Measurements from ENCODE around the gene EPHX1. TPM values are rescaled to one million over a fixed set of nuclear protein-coding genes. Genes with fewer than 3 reads are reported as not detected.

EPHX1 gene
- total RNA-seq, 2 donors from 2014 or later, result 57.7 to 66.0 TPM

DNA sequence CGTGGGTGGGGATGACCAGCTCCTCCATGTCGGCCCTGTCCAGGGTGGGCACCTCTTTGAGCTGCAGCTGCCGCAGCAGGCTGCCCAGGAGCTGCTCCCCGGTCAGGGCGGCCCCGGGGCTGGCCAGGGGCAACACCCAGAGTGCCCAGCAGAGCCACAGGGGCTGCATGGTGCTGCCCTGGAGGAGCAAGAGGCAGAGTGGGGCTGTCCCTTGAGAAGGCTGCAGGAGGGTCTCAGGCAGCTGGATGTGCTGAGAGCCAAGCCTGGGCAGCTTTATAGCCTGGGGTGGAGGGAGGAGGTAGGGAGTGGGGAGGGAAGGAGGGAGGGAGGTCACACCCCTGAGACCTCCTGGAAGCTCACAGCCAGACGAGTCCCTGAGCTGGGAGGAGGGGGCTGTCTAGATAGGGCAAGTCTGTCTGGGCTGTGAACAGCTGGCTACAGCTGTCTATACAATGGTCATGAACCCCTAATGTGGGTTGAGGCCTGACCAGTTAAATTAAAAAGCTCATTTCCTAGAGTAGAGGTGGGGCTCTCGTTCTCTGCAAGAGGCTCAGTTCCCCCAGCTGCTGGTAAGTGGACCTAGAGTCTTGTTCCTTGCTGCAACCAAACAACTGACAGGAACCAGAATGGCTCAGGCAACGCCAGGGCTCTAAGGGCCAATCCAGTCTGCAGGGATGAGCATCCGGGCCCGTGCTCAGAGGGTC, 79.1 kb downstream of the EPHX1 start, which contains the start of gene LEFTY1:
TSS of gene LEFTY1 (minus strand) at position 249 of the 704 bp plus-strand sequence. CDS start at position 169, 80 bp downstream.
- DNase-seq (ENCODE audit: low spot score), result no peak

DNA sequence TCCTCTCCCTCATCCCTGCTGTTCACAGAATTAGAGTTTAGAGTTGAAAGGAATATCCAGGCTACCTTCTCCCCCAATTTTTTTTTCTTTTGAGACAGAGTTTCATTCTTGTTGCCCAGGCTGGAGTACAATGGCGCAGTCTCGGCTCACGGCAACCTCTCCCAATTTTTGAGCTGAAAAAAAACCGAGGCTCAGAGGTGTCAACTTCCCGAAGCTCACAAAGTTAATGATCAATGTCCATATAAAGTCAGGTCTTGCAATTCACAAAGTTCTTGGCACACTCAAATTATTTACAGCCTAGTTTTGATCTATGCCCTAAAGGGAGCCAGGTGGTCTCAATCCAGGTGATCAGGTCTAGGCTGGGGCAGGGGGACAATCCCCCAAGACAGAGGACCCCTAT, 79.8 kb downstream of the EPHX1 start:
- H3K27me3 ChIP-seq, result no peaks in the 10 kb centered on the region
- no peaks in the 10 kb centered on the region for H3K36me3 ChIP-seq
- no peak overlapping the region for H3K4me3 ChIP-seq
- no peaks in the 10 kb centered on the region for H3K9me3 ChIP-seq
- peaks cover 0 to 7% of the 10 kb centered on the region in 2 donors for H3K4me1 ChIP-seq
- TF ChIP-seq, protein P1, sequence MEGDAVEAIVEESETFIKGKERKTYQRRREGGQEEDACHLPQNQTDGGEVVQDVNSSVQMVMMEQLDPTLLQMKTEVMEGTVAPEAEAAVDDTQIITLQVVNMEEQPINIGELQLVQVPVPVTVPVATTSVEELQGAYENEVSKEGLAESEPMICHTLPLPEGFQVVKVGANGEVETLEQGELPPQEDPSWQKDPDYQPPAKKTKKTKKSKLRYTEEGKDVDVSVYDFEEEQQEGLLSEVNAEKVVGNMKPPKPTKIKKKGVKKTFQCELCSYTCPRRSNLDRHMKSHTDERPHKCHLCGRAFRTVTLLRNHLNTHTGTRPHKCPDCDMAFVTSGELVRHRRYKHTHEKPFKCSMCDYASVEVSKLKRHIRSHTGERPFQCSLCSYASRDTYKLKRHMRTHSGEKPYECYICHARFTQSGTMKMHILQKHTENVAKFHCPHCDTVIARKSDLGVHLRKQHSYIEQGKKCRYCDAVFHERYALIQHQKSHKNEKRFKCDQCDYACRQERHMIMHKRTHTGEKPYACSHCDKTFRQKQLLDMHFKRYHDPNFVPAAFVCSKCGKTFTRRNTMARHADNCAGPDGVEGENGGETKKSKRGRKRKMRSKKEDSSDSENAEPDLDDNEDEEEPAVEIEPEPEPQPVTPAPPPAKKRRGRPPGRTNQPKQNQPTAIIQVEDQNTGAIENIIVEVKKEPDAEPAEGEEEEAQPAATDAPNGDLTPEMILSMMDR (IDR thresholded peaks at IDR 0.05), result no peak
- no peak overlapping the region for H3K27ac ChIP-seq
- DNase-seq (ENCODE audit: low spot score), result no peak

More for the DNA sequence above, 79.1 kb downstream of the EPHX1 start, which contains the start of gene LEFTY1:
- Histone ChIP-seq H3K27me3 (no peaks in the 10 kb centered on the region), H3K4me3 (no peak within 1 kb of the TSS), H3K36me3 (no peaks in the 10 kb centered on the region), H3K4me1 (peaks cover 0 to 7% of the 10 kb centered on the region in 2 donors), H3K27ac (no peak within 1 kb of the TSS), H3K9me3 (no peaks in the 10 kb centered on the region)
- TF ChIP-seq, protein P1 (IDR thresholded peaks at IDR 0.05), result no peak

DNA sequence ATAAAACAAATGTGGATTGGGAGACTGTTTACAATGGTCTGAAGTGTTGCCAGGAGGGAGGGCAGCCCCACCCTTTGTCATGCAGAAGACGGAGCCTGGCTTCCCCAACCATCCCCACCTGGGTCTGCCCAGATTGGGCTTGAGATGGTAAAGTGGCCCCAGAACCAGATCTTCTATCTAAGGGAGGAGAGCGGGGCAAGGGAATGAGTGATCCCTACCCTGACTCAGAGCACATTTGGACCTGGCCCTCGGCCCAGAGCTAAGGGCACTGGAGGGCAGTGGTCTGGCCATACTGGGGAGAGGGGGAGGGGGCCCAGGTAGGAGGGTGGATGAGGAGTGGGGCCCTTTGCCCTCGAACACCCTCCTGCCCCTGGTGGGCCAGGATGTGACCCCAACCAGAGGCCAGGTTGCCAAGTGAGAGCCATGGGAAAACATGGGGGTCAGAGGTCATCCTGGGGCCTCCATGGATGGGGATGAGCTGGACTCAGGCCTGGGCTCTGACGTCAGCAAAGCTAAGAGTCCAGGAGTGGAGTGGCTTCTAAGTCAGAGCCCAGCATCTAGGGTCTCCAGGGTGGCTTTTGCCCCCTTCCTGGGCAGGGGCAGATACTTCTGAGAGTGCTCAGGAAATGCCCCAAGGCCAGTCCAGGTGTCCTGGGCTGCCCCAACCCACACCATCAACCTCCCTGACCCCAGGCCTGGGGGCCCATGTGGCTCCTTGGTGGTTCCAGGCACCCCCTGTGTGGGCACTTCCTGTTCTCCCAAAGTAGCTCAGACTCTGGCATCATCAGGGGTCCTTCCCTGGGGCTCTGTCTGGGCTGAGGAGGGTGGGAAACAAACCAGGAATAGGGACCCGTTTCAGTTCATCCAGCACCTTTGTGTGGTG, 80.7 kb downstream of the EPHX1 start:
- no peak for DNase-seq (ENCODE audit: low spot score)
- peaks cover 0 to 7% of the 10 kb centered on the region in 2 donors for H3K4me1 ChIP-seq
- H3K9me3 ChIP-seq, result no peaks in the 10 kb centered on the region
- H3K36me3 ChIP-seq, result no peaks in the 10 kb centered on the region
- no peak overlapping the region for H3K27ac ChIP-seq
- no peaks in the 10 kb centered on the region for H3K27me3 ChIP-seq
- H3K4me3 ChIP-seq, result no peak overlapping the region
- TF ChIP-seq, protein P1 (IDR thresholded peaks at IDR 0.05), result no peak

DNA sequence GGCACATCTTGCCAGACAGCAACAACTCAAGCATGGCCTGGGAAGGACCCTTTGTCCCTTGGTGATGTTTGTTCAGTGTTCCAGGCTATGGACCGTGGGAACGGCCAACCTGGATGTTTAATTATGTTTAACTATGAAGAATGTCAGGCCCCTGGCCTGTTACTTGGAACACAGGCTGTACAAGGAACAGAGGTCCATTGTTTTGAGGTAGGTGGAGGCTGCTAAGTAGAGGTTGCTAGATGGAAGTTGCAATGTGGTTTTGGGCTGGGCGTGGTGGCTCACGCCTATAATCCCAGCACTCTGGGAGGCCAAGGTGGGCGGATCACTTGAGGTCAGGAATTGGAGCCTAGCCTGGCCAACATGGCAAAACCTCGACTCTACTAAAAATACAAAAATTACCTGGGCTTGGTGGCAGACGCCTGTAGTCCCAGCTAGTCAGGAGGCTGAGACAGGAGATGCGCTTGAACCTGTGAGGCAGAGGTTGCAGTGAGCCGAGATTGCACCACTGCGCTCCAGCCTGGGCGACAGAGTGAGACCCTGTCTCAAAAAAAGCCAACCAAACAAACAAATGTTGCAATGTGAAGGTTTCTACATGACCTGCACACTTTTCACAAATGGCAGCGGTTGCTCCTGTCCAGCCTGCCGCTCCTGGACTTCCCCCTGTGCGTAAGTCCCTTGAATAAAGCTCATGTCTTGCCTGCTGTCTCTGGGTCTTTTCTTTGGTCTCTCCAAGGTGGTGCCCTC, 81.5 kb downstream of the EPHX1 start:
- H3K27me3 ChIP-seq, result no peaks in the 10 kb centered on the region
- peaks cover 0 to 7% of the 10 kb centered on the region in 2 donors for H3K4me1 ChIP-seq
- no peak overlapping the region for H3K4me3 ChIP-seq
- H3K27ac ChIP-seq, result no peak overlapping the region
- TF ChIP-seq, protein P1 (IDR thresholded peaks at IDR 0.05), result no peak
- H3K9me3 ChIP-seq, result no peaks in the 10 kb centered on the region
- no peaks in the 10 kb centered on the region for H3K36me3 ChIP-seq
- DNase-seq (ENCODE audit: low spot score), result no peak

DNA sequence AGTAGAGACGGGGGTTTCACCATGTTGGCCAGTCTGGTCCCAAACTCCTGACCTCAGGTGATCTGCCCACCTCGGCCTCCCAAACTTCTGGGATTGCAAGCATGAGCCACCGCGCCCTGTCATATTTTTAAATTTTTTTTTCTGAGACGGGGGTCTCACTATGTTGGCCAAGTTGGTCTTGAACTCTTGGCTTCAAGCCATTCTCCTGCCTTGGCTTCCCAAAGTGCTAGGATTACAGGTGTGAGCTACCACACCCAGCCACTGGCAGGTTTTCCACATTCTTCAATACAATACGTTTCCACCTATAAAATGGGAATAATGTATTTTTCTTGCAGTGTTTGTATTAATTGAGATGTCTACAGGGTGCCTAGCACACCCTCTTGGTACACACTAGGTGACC, 82.4 kb downstream of the EPHX1 start:
- H3K36me3 ChIP-seq, result no peaks in the 10 kb centered on the region
- H3K4me1 ChIP-seq, result peaks cover 0 to 7% of the 10 kb centered on the region in 2 donors
- DNase-seq (ENCODE audit: low spot score), result no peak
- no peak overlapping the region for H3K4me3 ChIP-seq
- no peaks in the 10 kb centered on the region for H3K9me3 ChIP-seq
- H3K27me3 ChIP-seq, result no peaks in the 10 kb centered on the region
- no peak overlapping the region for H3K27ac ChIP-seq
- TF ChIP-seq, protein P1 (IDR thresholded peaks at IDR 0.05), result no peak

Other genes with a start within 250 kb of the EPHX1 start
- gene ENAH, start 157.0 kb upstream of the EPHX1 start, total RNA-seq, result 10 to 100 TPM; 50.5 to 59.5 TPM
- gene SRP9, start 32.3 kb upstream of the EPHX1 start, total RNA-seq, result 100 to 1,000 TPM; 143 to 216 TPM
- 10 to 100 TPM; 16.0 to 19.0 TPM for gene TMEM63A, start 72.3 kb downstream of the EPHX1 start, total RNA-seq
- gene LEFTY1, start 79.0 kb downstream of the EPHX1 start, total RNA-seq, result under 1 TPM in 1 of 2 donors, not detected in 1; 0.35 TPM
- 10 to 100 TPM; 50.3 to 57.3 TPM for gene PYCR2, start 114.1 kb downstream of the EPHX1 start, total RNA-seq
- under 1 TPM; 0.70 to 0.90 TPM for gene LEFTY2, start 131.1 kb downstream of the EPHX1 start, total RNA-seq
- 10 to 100 TPM; 15.5 to 16.3 TPM for gene SDE2, start 189.2 kb downstream of the EPHX1 start, total RNA-seq